GM18498 (cell line): ENCODE measurements around the gene KIRREL3.

Experiments used
- ATAC-seq: cut with Tn5 transposase; IDR thresholded peaks from one replicate; pipeline ENCODE4 v1.9.1; 2021; ENCODE audit warnings: mild to moderate bottlenecking, moderate library complexity; ENCODE audit not compliant: unreplicated experiment

Gene KIRREL3

DNA sequence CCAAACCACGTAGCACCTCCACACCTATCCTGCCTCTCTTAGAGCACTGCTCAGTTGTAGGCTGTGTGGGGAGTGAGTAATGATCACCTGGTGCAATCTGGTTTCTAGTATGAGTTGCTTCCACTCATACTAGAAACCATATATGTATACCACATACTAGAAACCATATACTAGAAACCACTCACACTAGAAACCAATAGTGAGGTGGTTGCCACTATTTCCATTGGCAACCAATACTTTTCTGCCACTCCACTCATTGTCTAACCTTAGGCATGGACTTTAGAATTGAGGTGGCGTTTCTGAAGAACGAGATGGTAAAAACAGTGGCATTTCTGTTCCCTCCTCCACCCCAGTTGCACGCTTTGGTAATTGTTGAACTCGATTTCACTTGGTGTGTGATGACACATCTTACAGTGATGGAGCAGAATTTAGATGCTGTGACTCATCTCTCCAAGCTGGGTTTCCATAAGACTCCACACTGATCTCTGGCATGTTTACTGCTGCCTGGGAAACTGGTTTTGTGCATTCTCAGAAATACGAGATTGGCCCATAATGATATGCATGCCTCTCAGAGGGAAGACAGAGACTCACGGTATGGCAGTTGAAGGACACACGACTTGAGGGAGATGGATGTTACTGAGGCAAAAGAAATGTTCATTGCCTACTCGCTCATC is 82.9 kb downstream of the KIRREL3 start:
- ATAC-seq = peak; percentile 97

DNA sequence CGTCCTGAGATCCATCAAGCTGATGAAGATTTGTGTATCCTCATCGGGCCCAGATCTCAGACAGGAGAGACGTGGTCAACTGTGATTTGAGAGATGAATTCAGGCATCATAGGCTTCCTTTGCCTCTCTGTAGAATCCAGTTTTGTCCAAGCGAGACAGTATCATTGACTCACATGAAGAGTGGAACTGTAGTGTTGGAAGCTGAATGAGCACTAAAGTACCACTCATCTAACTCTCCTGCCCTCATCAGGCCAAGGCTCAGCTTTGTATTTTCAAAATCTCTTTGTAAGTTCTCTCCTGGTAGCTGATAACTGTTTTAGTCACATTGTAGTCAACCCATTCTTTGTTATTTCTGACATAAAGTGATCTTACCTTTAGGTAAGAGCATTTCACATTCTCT is 85.1 kb downstream of the KIRREL3 start:
- ATAC-seq = no peak

DNA sequence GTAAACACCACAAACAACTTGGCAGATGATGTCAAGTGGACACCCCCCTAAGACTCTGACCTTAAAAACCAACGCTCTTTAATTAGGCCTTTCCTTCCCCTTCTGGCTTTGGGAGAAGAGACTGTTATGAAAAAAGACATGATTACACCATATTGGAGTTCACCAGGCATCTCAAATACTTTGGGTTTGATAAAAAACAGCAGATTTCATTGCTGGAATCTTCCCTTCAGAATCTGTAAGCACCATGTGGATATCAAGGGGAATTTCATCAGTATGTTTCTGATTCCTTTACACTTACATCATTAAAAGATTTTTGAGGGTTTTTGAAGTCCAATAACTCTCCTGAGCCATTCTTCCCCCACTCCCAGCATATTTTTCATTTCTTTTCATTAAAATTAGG is 85.6 kb downstream of the KIRREL3 start:
- ATAC-seq = no peak

DNA sequence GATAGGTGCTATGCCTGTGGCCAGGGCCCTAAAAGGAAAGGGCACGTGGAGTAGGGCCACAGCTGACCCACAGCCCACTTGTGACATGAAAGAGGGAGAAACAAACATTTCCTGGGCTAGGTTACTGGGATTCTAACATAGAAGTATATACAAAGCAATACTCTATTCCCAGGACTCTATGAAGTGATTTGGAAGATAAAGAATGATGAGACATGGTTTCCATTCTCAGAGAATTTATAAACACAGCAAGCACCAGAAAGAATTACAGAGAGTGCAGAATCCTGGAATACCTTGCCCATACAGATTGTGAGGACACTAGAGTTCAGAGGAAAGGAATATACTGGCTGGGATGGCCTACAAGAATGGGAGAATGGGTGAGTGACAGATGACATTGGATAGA is 86.4 kb downstream of the KIRREL3 start:
- ATAC-seq = no peak

DNA sequence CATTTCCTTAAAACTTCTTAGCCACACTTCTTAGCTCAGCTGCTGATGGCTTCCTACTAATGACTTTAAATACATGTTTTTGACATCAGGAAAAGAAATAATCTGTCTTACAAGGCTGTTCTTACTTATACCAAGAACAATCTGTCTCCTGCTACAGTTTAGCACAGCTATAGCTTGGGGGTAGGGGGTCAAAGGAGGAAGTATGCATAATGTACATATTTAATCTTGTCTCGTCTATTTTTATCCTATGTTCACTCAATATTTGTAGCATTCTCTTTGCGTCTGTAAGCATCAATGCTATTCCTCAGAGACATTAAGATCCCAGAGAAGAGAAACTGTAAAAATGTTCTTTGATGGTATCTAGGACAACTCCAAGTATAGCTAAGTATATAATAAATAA is 96.0 kb downstream of the KIRREL3 start:
- ATAC-seq = no peak

DNA sequence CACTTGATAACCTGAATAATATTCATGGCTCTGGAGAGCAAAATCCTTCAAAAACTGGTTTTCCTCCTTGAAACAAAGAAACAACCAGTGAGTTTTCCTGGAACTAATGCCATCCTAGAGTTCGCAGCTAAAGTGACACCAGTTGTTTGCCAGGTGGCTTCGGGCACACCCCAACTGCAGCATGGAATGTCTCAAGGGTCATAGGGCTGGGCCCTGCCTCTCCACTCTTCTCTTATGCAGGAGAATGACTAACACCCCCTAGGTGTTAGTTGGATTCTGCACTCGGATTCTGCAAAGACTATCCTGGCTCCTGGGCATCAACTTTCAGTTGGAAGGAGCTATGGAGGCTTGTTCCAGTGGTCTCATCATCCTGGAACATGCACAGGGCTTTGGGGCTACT is 98.8 kb downstream of the KIRREL3 start:
- ATAC-seq = no peak

DNA sequence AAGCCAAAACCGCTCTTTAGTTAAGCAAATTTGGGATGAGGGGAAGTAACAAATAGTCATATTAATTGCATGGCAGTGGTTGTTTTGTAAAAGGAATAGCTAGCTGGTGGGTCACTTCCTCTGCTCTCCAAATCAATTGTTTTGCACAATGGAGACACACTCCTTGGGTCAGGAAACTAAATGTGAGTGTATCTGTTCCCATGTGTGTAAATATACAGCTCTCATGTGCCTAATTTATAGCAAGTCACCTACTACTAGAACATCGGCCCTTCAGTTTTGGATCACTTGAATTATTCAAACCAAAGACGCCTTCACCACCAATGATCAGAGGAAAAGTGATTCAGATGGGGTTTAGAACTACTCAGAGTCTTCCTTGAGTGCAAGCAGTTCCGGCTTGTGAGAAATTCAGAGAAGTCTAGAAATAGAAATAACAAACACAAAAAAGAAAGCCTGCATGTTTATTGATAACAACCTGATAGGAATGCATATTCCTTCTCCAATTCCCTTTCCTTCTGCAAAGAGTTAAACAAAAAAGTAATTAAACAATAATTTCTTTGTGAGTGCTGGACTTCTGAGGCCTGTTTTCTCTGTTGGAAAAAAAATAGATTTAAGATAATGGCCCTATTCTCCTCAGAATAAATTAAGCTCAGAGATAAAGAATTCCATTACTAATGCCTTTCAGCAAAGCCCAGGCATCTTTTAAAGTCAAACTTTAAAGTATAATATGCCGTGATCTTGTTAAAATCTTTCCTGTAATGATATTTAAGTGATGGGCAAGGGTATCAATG is 100.4 kb downstream of the KIRREL3 start:
- no peak for ATAC-seq

DNA sequence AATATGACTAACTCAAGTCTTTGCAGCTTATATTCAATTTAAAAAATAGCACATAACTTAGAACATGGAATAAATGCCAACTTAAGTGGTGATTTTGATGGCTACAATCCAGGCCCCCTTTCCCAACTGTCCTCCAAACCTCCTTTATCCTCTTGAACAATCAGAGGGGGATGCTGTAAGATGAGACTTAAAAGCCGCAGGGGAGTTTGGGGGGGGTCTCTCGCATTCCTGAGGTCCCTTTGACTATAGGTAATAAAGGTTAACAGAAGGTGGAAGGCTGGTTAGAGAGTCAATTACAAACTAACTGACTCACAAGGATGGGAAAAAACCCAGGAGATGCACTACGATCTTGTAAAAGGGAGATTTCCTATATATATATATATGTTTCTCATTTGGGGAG is 101.8 kb downstream of the KIRREL3 start:
- ATAC-seq = no peak

DNA sequence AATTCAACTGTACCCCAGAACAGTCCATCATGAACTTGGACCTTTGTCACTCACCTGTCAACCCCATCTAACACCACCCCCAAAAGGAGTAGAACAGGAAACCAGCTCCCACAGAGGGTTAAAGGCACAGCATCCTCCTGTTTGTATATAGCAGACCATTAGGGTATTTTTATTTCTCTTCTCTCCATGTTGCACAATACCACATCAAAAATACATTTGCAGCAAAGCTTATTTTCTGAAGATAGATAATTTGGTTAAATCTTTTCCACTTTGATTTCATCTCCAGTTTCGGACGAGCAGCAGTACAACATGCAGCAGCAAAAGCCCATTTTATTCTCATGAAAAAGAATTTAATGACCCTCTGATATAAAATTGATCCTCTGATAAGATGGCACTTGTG is 103.1 kb downstream of the KIRREL3 start:
- ATAC-seq = no peak

DNA sequence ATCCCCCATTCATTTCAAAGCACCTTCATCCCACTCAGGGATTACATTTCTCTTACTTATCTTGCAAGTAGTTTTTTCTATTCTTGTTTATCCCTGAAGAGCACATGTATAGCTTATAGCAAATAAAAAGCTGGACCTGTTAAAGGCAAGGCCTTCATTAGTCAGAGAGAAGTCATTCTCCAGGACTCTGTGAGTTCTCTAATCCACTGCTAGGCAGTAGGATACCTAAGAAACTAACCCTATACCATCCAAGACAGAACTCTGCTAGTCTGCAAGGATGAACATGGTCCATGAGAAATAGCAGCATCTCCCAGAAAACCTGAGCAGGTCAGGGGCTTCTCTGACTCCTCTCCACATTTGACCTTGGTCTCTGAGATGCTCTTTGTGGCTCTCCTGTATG is 104.5 kb downstream of the KIRREL3 start:
- ATAC-seq = no peak

DNA sequence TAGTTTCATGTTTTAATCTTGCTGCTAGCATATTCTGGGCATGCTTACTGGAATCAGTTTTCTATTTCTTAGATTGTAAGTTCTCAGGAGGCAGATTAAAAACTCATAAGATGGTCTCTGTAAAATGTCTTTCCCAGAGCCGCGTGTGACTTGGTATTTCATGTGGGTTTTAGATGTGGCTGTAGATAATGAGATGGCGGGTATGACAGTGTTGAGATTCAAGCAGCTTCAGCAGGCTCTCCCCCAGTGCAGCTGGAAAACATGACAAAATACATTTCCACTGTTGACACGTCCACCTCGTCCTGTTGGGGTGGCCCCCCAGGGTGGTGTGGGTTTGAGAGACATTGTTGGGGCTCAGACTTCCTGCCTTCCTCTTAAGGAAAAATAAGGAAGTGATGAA is 106.8 kb downstream of the KIRREL3 start:
- no peak for ATAC-seq

DNA sequence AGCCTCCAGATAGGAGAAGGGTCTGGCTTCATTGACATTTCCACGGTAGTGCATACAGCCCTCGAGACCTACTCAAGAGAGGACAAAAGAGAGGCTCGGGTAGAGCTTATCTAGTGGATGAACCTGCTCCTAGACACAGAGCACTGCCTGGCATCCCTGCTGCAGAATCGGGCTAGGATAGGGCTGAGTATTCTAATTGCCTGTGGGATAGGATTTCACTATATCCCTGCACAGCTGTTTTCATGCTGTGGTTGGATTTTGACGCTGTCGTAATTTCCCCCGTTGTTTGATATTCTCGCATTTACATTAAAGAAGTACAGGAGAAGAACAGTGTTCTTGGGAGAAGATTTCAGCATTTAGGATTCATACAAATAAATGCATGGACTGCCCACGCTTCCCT is 107.8 kb downstream of the KIRREL3 start:
- no peak for ATAC-seq

DNA sequence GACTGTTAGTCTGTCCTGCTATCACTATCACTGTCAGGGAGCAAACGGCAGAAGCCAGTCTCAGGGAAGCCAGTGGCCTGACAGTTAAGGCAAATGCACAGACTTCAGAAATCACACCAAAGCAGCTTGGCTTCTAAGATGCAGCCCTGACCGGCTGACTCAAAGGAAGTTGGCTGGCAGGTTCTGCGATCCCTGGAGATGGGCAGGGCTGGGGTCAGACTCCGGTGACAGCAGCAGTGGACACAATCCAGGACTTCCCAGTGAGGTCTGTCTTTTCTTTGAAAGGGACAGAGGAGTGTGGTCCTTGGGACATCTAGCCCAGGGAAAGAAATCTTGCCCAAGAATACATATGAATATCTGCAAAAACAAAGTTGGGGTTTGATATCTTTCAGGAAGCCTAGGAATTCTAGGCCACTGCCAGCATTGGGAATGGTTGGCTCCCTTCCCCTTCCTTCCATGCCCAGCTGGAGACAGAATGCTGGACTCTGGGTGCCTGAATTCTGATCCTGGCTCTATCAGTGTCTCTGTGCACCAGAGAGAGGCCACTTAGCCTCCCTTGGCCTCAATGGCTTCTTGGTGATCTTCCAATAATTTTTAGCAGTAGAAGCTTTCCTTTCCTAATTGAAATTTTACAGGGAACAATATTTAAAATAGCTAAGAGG is 108.9 kb downstream of the KIRREL3 start:
- no peak for ATAC-seq

DNA sequence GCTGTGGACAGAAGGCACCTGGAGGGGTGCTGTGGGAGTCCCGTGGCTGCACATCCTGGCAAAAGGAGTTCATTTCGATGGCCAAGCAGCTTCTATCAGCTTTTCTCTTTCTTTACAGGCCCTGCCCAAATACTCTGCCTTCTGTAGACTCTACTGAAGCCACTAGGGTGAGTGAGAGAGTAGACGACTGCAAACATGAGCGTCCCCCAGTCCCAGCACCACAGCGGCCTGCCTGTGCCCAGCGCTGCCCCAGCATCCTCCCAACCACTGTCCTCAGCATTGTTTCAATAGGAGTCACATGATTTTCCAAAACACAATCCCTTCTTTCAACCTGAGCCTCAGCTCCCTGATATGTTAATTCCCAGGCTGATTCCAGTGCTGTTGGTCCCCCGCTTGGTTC is 110.0 kb downstream of the KIRREL3 start:
- no peak for ATAC-seq

DNA sequence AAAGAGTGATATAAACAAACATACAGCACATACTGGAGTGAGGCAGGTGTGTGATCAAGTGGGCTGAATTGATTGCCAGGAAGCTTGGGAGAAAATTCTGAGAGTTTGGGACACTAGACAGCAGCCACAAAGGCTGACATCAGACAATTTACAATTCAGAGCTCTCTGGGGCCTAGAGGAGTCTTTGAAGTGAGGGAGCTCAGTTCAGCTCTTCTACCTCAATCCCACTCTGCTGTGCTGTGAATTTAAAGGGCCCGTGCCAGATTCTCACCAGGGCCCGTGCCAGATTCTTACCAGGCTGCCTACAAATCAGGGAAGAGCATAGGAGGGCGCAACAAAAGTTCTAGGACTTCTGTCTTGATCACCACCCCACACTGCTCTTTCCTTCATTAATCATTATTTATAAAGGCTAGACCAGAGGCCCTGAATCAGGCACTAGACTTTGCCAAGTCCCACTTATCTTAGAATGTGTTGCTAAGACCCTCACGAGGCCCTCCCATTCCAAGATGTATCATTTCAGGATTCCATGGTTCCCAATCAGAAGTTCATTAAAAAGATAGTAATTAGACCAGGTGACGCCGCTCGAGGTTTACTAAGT is 112.4 kb downstream of the KIRREL3 start:
- no peak for ATAC-seq

DNA sequence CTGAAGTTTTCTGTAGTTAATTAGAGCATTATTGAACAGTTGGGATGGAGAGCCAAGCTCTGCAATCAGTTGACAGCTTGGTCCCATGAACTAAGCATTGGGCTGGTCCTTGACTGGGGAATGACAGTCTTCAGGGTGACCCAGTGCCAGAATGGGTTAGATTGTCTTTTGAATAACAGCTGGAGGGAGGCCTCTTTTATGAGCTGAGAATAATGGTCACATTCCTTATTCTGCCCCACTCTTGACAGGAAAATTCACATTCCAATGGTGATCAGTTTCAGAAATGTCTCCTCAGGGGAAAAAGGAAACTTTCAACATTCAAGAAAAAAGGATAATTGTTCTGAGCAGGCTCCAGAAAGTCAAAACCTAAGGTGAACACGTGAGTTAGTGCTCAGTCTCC is 113.9 kb downstream of the KIRREL3 start:
- ATAC-seq = no peak

DNA sequence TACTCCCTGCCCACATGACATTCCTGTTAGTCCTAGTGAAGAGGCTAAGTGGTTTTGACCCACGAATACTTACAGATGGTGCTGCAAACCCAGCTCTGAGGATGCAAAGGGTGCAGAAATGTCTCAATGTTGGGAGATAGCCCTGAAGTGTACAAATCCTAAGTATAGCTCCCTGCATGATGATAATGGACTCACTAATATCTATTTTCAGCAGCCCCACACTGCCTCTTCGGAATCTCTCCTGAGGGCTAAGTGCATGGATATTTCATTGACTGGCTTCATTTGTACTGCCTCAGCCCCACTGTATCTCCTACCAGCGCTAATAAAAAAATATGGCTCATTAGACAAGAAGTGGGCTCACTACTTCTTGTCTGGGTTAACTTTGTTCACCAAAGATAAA is 114.5 kb downstream of the KIRREL3 start:
- no peak for ATAC-seq

DNA sequence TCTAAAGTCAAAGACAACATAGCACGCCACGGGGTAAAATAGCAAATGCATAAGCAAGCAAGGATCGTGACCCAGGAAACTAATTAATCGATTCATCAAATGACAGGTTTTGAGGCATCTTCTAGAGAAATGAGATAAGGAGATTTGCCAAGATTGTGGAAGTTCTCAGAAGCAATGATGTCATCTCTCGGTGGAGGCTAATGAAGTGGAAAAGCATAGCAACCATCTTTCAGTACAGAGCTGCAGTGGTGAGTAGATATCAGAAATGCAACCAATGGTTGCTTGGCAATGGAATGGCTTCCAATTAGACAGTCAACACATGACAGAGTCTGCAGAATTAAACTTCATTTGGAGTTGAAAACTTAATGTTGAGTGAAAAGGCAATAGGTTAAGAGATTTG is 116.0 kb downstream of the KIRREL3 start:
- ATAC-seq = no peak

DNA sequence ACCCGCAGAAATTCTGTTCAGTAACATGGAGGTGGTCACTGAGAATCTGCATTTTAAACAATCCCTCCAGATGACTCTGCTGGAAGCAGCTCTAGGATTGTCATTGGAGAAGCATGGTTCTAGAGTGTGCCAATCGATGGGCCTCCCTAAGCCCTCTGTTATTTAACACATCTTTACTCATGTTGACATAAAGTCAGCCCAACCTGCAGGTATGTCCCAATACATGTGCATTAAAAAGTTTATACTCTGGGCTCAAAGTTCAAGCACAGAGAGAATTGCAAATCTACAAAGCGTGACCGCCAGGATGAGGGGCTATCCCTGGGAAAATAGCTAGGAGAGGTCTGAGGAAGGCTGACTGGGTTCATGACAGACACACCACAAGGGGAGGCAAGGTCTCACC is 116.4 kb downstream of the KIRREL3 start:
- no peak for ATAC-seq

DNA sequence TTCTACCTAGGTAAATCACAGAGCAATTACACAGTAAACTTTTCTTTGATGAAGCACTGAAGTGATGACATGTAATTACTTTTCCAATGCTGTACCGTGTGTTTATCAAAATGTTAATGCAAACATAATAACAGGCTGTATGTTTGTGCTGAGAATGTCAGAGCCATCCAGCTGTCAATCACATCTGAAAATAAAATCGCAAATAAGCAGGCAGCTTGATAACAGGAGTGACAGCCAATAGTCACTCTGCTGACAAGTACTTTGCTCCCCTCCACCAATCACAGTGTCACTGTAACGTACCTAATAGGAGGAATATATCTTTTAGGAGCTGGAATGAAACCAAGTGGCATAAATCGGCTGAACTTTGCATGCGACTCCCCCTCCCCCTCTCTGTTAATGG is 119.7 kb downstream of the KIRREL3 start:
- ATAC-seq = no peak

DNA sequence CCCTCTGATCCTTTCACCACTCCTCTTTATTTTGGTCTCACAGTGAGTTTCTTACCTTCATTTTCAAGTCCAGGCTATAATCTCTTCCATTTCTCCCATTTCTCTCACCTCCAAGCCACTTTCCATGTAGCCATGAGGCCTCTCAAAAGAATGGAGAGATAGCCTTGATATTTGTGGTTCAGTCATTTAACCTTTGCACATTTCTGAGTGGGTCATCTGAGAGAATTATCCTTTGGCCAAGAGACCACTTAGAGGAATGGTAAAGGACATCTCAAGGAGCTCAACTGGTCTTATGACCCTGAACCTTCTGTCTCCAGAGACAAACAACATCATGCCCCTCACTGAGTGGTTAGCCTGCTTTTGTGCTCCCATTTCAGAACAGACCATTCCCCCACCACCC is 121.1 kb downstream of the KIRREL3 start:
- ATAC-seq = no peak
